ELR (cell line): Measurements from ENCODE around the gene MLH3.
A peak's percentile ranks its signal among the peaks of the same experiment; 100 is the strongest.
"Not testable (repeated sequence)": the region's sequence is repeated elsewhere in the genome, so short reads cannot be mapped to it uniquely, and the experiment has no call there.

Source experiments
- DNase-seq: peaks from one replicate; pipeline ENCODE4 v3.0.0-alpha.2; 2015; ENCODE audit warnings: low read depth

MLH3 gene

GRCh38 chr14:75025876-75026275 lies 25.4 kb downstream of the MLH3 start:
- DNase-seq = no peak

- peak; percentile 69 for DNase-seq
Observed at GRCh38 chr14:75025082-75025481, 26.2 kb downstream of the MLH3 start.

GRCh38 chr14:75023108-75023507 lies 28.2 kb downstream of the MLH3 start:
- DNase-seq = no peak

- DNase-seq = peak; percentile 63
Observed at GRCh38 chr14:75022655-75023054, 28.6 kb downstream of the MLH3 start.

GRCh38 chr14:75018694-75019093 lies 32.6 kb downstream of the MLH3 start:
- no peak for DNase-seq

GRCh38 chr14:75016815-75017214 lies 34.5 kb downstream of the MLH3 start:
- no peak for DNase-seq

GRCh38 chr14:75015496-75015895 lies 35.8 kb downstream of the MLH3 start:
- DNase-seq = no peak

- DNase-seq = no peak
Observed at GRCh38 chr14:75013290-75013689, 38.0 kb downstream of the MLH3 start.

GRCh38 chr14:75011356-75011994 lies 39.8 kb downstream of the MLH3 start:
- peak; percentile 85 for DNase-seq

- no peak for DNase-seq
Observed at GRCh38 chr14:75010472-75011093, 40.7 kb downstream of the MLH3 start.

GRCh38 chr14:75009176-75009575 lies 42.1 kb downstream of the MLH3 start:
- DNase-seq = no peak

- DNase-seq = no peak
Observed at GRCh38 chr14:75005357-75005756, 45.9 kb downstream of the MLH3 start.

- DNase-seq = peak; percentile 27
Observed at GRCh38 chr14:75003250-75004027, 47.8 kb downstream of the MLH3 start.

GRCh38 chr14:75002392-75003249 lies 48.6 kb downstream of the MLH3 start, which contains the start of gene EIF2B2:
Gene EIF2B2 (plus strand): TSS chr14:75002921. CDS start chr14:75002991, 70 bp downstream.
- DNase-seq = peak; percentile 97

- DNase-seq = no peak
Observed at GRCh38 chr14:75001899-75002298, 49.4 kb downstream of the MLH3 start.

GRCh38 chr14:75001261-75001660 lies 50.0 kb downstream of the MLH3 start:
- no peak for DNase-seq

GRCh38 chr14:74995781-74996180 lies 55.5 kb downstream of the MLH3 start:
- not testable (repeated sequence) for DNase-seq

- DNase-seq = not testable (repeated sequence)
Observed at GRCh38 chr14:74994182-74994581, 57.1 kb downstream of the MLH3 start.

GRCh38 chr14:74988993-74989392 lies 62.3 kb downstream of the MLH3 start:
- no peak for DNase-seq

- DNase-seq = peak; percentile 92
Observed at GRCh38 chr14:74988131-74988530, 63.1 kb downstream of the MLH3 start.

- DNase-seq = no peak
Observed at GRCh38 chr14:74985806-74986205, 65.5 kb downstream of the MLH3 start.

GRCh38 chr14:74985028-74985310 lies 66.3 kb downstream of the MLH3 start:
- no peak for DNase-seq
